GM21515 (cell line): ENCODE measurements around the gene DDRGK1.
A peak's percentile ranks its signal among the peaks of the same experiment; 100 is the strongest.

ENCODE experiments used
- ATAC-seq: cut with Tn5 transposase; IDR thresholded peaks from one replicate; pipeline ENCODE4 v1.9.1; 2021; ENCODE audit not compliant: unreplicated experiment

The DDRGK1 gene

DNA sequence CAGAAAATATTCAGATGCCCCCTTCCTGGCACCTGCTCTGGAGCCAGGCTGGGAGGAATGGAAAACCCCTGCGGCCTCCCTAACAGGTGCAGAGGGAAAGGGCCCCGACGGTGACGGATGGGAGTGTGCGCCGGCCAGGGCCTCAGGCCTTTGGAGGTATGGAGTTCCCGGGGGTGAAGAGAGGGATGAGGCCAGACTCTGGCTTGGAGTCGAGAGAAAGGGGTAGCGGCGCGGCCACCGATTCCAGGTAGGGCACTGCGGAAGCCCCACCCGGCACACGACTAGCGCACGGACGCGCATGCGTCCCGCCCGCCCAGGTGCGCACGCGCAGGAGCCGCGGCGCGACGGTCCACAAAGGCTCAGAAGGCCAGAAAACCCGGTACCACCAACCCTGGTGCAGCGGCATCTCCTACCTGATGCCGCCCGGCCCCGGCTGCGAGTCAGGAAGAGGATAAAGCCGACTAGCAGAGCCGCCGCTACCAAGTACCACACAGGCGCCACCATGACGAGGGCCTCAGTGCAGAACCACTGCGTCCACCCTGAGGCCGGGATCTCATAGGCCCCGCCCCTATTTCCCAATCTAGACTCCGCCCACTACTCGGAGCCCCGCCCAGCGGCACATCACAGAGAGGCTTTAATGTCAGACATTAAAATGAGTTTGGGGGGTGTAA is at the start of gene DDRGK1:
DDRGK1 (minus strand) TSS at position 559 of the 671 bp plus-strand sequence; CDS start at position 504, 55 bp downstream.
- ATAC-seq, result peak; percentile 79

DNA sequence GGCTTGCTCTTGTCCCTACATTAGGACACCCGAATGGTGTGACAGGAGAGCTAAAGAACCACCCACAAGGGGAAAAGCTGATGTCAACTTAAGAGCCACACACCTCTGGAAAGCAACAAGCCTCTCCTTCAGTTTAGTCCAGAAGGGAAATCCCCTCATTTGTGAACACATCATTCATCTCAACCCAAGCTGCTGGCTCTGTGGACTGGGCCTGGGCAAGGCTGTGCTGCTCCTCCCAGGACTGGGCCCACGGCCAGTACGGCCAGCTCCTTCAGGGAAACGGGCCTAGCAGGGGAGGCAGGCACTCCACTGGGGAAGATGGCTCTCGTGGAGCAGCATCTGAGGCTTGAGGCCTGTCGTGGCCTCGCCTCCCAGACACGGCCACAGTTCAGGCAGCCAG is 47.3 kb upstream of the DDRGK1 start:
- no peak for ATAC-seq

DNA sequence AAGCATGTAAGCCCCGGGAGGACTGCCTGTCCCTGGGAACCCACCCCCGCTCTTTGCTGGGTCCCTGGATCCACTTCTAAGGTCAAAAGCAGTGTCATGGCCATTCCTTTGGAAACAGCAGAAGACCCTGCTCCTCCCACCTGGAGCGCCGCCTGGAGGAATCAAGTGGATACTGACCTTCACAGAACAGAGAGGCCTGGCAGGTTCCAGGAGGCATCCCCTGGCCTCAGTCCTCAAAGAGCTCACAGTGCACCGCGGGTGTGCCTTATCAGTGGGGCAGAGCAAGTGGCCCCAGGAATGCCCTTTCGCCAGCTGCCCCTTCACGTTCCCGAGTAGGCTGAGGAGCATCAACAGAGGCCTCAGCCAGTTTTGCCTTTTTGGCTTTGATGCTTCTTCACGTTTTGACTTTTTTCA is 45.6 kb upstream of the DDRGK1 start:
- no peak for ATAC-seq

DNA sequence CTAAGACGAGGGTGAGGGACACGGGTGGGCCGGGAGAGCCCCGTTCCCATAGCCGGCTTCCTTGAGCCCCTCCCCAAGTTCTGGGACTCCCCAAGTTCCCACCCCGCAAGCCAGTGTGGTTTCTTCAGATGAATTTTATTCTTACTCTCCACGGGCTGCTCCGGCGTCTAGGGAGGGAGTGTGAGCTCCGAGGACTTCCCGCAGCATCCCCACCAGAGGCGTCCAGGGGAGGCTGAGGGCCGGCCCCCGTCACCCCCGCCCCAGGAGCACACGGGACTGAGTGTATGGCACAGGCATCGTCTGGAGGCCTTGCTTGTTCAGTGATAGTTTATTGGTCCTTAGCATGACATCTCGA is 44.5 kb upstream of the DDRGK1 start:
- ATAC-seq, result no peak

DNA sequence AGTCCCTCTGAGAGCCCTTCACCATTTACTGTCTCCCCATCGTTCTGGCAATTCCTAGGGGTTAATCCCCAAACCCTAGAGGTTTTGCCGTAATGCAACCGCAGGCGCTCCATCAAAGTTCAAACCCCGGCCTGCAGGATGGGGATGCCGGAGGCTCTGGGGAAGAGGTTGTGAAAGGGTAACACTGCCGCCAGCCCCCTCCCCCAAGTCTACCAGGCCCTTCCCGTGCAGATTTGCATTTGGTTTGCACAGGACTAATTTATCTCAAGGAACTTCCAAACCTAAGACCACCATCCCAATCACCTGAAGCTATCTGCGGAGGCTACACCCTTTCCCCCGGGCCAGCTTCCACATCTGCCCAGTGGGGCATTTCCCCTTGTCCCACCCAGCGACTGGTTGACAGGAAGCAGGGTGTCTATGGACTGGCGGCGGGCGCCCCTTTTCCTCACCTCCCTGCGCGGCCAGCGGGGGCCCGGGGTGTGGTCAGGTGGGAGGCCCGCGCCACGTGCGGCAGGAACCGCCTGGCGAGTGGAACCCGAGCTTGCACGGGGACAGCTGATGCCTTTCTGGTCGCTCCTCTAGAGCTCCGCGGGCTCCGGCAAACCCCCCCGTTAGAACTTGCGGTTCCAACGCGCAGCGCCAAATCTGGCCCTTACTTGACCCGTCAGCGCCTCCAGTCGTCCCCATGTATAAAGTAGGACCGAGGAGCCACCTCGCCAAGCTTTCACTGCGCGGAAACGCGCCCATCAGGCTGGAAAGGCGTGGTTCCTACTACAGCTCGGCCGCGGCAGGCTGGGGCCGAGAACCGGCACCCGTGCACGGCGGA is 43.9 kb upstream of the DDRGK1 start:
- no peak for ATAC-seq

DNA sequence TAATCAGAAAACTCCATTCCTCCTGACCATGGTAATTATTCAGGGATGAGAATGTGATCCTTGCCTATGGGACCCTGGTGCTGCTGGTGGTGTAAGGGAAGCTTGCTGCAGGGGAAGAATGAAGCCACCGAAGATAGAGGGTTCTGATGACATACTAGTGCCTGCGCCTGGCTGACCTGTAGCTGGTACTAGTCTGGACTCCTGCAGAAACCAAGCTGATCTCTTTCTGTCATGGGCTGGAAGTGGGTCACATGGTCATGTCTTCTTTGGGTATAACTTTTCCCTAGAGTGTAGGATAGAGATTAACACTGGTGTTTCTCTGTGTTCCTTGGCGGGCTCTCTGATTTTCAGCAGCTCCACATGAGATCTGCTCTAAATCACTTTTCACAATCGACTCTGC is 43.2 kb upstream of the DDRGK1 start:
- ATAC-seq, result no peak

DNA sequence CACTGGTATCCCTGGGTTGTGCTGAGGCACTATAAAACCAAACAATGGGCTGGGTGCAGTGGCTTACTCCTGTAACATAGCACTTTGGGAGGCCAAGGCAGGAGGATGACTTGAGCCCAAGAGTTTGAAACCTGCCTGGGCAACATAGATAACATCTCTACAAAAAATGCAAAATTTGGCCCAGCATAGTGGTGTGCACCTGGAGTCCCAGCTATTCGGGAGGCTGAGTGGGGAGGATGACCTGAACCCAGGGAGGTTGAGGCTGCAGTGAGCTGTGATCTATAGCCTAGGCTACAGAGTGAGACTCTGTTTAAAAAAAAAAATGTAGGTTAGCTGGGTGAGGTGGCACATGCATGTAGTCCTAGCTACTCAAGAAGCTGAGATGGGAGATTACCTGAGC is 42.2 kb upstream of the DDRGK1 start:
- ATAC-seq, result no peak

DNA sequence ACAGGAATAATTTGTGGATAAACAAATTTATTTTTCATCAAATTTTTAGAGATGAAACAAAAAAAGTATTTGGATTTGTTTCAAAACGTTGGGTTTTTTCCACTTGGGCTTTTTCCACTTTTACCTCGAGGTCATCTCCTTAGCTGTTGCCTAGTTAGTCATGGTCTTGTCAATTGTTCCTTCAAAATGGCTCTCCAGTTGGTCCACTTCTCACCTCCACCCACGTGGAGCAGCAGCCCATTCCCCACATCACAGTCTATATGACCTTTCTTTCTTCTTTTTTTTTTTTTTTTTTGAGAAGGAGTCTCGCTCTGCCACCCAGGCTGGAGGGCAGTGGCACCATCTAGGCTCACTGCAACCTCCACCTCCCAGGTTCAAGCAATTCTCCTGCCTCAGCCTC is 41.2 kb upstream of the DDRGK1 start:
- no peak for ATAC-seq

DNA sequence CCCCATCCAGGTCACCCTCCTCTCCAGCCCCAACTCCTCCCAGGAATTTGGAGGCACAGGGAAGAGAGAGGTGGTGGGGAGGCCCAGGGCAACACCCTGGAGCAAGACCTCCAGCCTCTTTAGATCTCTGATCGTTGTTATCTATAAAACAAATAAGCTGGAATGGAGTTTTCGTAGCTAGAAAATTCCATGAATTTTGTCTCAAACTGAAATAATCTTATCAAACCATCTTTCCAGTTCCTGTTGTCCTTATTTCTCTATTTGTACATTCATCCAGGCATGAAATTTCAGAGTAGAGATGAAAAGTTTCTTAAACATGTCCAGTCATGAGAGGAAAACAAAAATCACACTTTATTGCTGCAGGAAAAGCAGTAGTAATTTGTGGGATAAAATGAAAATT is 40.7 kb upstream of the DDRGK1 start:
- ATAC-seq, result no peak

DNA sequence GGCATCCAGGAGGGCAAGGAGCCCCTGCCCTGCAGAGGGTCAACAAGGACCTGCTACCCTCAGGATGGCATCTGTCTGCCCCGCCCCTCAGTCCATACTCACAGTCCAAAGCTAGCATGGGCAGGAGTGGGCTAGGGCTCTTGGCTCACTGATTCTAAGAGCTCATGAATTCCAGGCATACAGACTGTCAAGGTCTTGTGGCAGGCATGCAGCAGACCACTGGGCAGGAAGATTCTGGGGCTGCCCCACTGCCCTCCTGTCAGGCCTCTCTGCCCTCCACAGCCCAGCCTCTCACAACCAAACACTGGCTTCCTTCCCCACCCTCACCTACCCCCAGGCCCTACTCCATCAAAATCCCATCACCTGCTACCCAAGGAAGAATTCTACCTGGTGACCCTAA is 40.1 kb upstream of the DDRGK1 start:
- no peak for ATAC-seq

DNA sequence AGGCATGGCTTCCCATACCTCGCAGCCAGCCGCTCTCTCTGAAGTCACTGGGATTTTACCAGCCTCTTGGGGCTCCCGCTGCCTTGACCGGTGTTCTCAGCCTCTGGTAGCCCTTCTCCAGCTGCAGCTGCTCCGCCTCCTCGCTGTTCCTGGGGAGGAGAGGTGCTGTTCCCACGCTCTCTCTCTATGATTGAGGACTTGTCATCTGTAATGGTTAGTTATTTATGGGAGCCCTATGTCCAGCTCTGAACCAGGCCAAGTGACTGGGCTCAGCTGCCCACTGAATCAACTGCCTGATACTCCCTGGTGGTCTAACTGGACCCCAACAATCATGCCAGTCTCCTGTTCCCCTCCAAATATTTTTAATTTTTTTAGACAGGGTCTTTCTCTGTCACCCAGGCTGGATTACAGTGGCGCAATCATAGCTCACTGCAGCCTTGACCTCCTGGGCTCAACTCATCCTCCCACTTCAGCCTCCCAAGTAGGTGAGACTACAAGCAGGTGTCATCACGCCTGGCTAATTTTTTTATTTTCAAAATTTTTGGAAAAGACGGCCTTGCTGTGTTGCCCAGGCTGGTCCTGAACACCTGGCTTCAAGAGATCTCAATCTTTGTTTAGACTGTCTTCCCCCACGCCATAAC is 39.4 kb upstream of the DDRGK1 start:
- no peak for ATAC-seq

DNA sequence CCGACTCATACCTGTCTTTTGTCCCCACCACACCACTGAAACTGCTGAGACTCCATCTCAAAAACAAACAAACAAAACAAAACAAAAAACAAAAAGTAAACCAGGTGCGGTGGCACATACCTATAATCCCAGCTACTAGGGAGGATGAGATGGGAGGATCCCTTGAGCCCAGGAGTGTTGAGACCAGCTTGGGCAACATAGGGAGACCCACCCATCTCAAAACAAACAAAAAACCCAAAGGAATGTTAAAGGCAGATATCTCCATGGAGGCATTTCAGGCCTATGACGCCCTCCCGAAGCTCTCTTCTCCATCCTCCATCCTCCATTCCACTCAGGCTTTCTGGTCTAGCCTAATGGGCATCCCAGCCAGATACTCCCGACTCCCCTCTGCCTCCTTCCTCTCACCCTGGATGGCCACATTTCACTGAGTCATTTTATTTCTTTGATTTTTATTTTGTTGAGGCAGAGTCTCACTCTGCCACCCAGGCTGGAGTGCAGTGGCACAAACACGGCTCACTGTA is 37.8 kb upstream of the DDRGK1 start:
- no peak for ATAC-seq

DNA sequence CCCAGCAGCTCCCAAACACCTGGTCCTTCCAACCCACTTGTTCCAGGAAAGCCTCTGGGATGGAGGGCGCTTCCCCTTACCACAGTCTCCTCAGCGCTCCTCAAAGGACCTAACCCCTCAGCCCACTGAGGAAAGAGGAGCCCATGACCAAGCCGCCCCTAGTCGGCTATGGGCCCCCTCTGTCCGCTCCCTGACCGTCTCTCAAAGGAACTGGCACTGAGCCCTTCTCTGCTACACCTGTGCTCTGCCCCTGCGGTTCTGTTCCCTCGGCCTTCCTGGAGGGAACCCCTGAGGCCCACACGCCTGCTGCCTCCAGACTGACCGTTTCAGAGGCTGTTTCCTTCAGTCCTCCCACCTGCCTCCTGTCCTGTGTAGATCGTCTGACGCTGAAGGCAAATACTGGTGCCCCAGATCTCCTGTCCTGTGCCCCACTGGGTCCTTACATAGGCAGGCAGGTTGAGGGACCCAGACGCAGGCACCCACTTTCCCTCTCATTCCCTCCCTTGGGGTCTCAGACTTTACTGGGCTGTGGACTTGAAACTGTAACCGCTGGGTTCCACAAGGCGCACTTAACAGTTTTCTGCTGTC is 36.4 kb upstream of the DDRGK1 start:
- ATAC-seq, result no peak

DNA sequence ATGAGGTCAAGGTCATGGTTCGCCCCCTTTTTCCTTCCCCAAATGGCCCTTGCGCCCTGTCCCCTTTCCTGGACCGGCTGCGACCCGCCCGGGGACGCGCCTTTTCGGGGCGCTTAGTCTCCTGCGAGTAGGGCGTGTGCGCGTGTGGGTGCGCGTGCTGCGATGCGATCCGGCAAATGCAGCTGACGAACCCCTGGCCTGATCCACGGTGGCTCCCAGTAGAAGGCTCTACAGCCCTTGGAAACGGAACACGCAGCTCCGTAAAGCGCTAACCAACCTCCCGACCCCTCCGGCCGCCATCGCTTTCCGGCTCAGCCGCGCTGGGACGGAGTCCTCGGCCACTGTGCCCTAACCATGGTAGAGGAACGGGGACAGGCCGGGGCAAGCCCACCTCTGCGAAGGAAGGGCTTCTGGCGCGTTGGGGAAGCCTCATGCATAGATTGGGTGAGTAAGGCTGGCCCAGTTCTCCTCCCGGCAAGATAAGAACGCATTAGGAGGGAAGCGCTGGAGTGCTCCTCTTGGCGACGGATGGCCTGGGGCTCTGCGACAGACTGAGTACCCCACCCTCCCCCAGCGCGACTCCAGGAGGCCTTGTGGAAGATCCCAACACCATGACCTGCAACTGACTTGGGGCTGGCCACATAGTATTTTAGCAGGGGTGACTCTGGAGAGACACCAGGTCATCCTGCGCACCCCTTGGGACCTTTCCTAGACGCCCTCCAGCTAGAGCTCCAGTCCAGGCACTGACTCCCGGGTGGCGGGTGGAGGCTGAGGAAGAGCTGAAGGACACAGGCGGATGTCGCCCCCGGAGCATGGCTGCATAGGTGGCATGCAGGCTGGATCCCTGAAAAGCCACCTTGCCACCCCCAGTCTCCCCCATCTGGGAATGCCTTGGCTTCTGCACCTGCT is 35.6 kb upstream of the DDRGK1 start:
- no peak for ATAC-seq

DNA sequence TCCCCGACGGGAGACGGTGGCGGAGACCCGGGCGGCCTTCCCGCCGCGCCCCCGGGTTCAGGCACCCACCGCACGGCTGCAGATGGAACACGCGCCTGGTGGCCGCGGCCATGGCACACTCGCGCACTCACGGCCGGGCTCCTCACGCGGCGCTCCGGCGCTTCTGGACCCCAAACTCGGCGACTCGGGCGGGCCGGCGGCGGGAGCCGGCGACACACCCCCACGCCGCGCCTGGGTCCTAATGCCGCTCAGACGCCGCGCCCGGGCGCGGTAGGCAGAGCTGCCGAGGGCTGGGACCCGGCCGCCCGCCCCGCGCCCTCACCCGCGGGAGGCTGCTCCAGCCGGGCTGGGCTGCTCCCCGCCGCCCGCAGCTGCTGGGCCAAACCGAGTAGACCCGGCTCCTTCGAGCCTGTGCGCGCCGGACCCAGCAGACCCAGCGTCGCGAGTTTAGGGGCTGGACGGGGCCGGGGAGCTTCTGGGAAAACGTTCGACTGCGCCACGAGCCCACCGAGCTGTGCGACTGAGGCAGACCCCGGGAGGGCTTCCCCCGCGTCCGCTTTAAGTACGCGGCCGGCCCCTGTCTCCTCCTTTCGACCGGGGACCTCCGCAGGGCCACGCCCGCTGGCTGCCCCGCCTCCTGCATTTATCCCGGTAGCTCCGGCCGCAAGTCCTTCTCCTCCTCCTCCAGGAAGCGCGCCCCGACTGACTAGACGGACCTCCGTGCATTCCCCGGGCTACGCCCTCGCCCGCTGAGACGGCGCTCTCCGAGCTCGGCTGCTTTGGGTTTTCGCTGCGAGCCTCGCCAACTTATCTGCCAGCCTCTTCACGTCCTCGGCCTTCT is 34.8 kb upstream of the DDRGK1 start, which contains the start of gene SLC4A11:
SLC4A11 (minus strand) TSS at position 165 of the 841 bp plus-strand sequence; CDS start at position 112, 53 bp downstream.
- no peak for ATAC-seq

DNA sequence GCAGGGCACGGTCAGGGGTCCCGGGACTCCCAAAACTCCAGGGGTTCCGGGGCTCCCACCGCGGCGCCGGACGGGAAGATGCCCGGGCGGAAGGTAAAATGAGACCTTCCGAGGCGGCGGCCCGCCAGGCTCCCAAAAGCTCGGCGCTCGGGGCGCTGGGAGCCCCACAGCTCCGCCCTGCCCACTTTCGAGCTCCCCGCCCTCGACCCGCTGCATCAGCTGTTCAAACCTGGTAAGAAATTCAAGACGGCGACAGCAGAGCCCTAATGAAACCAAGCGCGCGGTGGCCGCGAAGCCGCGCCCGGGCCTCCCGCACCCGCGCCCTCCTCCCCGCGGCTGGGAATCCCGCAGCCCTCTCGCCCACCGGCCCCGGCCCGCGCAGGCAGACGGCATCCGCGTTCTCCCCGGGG is 34.1 kb upstream of the DDRGK1 start:
- ATAC-seq, result no peak

DNA sequence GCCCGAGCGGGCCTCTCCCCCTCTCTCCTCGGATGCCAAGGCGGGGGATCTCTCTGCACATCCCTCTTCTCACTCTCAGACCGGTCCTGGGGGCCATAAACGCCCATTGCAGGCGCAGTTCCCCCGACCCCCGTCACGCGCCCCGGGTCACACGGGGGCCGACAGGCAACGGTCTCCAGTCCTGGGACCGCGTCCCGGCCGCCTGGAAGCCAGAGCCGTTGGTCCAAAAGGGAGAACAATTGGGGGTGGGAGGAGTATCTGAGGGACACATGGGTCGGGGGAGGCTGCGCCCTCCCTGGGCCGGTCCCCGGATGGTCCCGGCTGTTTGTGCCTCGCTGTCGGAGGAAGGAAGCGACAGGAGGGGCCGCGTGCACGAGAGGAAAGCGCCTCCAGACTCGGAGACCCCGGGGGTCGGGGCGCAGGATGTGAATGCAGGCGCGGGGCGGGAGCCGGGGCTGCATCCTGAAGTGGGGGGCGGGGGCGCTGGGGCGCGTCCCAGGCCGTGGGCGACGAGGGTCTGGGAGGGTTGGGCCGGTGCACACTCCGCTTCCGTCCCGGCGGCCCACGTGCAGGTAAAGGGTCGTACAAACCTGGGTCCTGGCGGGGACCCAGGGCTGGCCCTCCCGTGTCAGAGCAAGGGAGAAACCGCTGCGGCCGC is 33.6 kb upstream of the DDRGK1 start:
- ATAC-seq, result no peak

DNA sequence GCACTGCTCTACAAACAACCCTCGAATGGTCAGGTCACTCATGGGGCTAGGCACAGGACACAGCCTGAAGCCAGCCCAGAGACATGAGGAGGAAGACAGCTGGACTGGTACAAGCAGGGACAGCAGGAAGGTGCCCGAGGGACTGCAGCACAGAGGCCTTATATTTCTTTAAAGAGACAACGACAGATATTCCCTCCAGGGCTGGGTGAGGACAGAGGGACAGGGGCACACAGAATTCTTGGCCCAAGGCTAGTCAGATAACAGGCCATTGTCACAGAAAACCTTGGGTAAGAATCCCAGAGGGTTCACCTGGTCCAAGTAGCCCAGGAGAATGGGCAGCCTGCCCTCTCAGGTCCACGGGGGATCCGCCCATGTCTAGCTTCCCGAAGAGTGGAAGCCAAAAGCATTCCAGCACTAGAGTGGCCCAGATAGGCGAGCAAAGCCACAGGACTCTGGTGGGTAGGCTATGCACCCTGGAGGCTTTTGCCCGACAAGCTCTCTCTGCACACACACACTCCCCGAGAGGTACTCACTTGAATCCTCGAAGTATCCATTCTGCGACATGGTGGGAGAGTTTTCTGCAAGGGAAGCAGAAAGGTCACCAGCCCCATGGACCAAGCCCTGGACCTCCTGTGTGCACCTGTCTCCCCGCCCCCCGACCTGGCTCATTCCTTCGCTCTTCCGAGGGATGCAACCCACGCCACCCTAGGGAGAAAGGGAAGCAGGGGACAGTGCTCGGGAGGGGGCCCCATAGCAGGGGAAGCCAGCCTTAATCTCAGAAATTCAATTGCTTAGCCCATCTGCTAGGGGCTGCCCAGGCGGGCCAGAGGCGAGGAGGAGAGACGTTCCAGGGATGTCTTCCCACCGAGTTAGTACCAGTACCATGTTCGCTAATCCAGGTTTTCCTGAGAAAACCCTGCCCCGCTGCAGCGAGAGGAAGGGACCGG is 32.8 kb upstream of the DDRGK1 start:
- no peak for ATAC-seq
